Esophagus mucosa (tissue), 1 donor: ENCODE data around the gene FAF1. TPM values are rescaled to one million over a fixed set of nuclear protein-coding genes. Genes with fewer than 3 reads are reported as not detected.
A peak's percentile ranks its signal among the peaks of the same experiment; 100 is the strongest.
"Not testable (repeated sequence)": the region's sequence is repeated elsewhere in the genome, so short reads cannot be mapped to it uniquely, and the experiment has no call there.

Experiments used
- ATAC-seq: fragments of 200-7000 bp; cut with Tn5 transposase; one replicate; pipeline ENCODE4 v1.9.1; 2020
- total RNA-seq: library from RNA; stranded (reverse); gene quantifications from one replicate; pipeline ENCODE4 v1.2.4, GENCODE V29; 2023
- donor health status: DM: yes; HTN: yes; CAD: no.

FAF1 gene
- total RNA-seq, 1 donor from 2014 or later: 47.5 TPM

- no peak for ATAC-seq
Measured at GRCh38 chr1:50846224-50846839, 113.7 kb downstream of the FAF1 start.

- no peak for ATAC-seq
Measured at GRCh38 chr1:50841791-50842387, 118.2 kb downstream of the FAF1 start.

- no peak for ATAC-seq
Measured at GRCh38 chr1:50836117-50836516, 124.0 kb downstream of the FAF1 start.

GRCh38 chr1:50833216-50833615 is 126.9 kb downstream of the FAF1 start:
- ATAC-seq: no peak

GRCh38 chr1:50832167-50832566 is 127.9 kb downstream of the FAF1 start:
- ATAC-seq: no peak

GRCh38 chr1:50831300-50832061 is 128.6 kb downstream of the FAF1 start:
- ATAC-seq: no peak

GRCh38 chr1:50830621-50831020 is 129.4 kb downstream of the FAF1 start:
- ATAC-seq: no peak

- ATAC-seq: no peak
Measured at GRCh38 chr1:50829014-50829958, 130.8 kb downstream of the FAF1 start.

- no peak for ATAC-seq
Measured at GRCh38 chr1:50827546-50827945, 132.5 kb downstream of the FAF1 start.

- not testable (repeated sequence) for ATAC-seq
Measured at GRCh38 chr1:50826792-50827191, 133.3 kb downstream of the FAF1 start.

GRCh38 chr1:50822035-50822776 is 137.9 kb downstream of the FAF1 start:
- ATAC-seq: no peak

- ATAC-seq: no peak
Measured at GRCh38 chr1:50820545-50820944, 139.5 kb downstream of the FAF1 start.

GRCh38 chr1:50812346-50812745 is 147.7 kb downstream of the FAF1 start:
- no peak for ATAC-seq

- ATAC-seq: no peak
Measured at GRCh38 chr1:50808296-50808695, 151.8 kb downstream of the FAF1 start.

- no peak for ATAC-seq
Measured at GRCh38 chr1:50796272-50796671, 163.8 kb downstream of the FAF1 start.

- ATAC-seq: no peak
Measured at GRCh38 chr1:50793521-50793920, 166.5 kb downstream of the FAF1 start.

GRCh38 chr1:50787266-50787665 is 172.8 kb downstream of the FAF1 start:
- ATAC-seq: no peak

GRCh38 chr1:50783286-50783685 is 176.8 kb downstream of the FAF1 start:
- ATAC-seq: no peak

- ATAC-seq: no peak
Measured at GRCh38 chr1:50780797-50781196, 179.3 kb downstream of the FAF1 start.

GRCh38 chr1:50779801-50780200 is 180.3 kb downstream of the FAF1 start:
- no peak for ATAC-seq

GRCh38 chr1:50775740-50776139 is 184.3 kb downstream of the FAF1 start:
- no peak for ATAC-seq

GRCh38 chr1:50774759-50775351 is 185.2 kb downstream of the FAF1 start:
- peak; percentile 39 for ATAC-seq
